Skeletal muscle cell (primary cell): ENCODE results near the gene TMEM131L.
"Not testable (repeated sequence)": the region's sequence is repeated elsewhere in the genome, so short reads cannot be mapped to it uniquely, and the experiment has no call there.

Experiments
- DNase-seq: peaks from one replicate; pipeline ENCODE4 v3.0.0-alpha.2; 2010; ENCODE audit warnings: low read depth
- H3K4me3 ChIP-seq: 2 replicates; pipeline ENCODE4 v1.5.1; 2011; ENCODE audit warnings: low read depth, mild to moderate bottlenecking, control low read depth, low read length, moderate library complexity

Gene TMEM131L

GRCh38 chr4:153589703-153590595, 123.8 kb downstream of the TMEM131L start:
- no peak for DNase-seq
- H3K4me3 ChIP-seq: no peak overlapping the region

DNA sequence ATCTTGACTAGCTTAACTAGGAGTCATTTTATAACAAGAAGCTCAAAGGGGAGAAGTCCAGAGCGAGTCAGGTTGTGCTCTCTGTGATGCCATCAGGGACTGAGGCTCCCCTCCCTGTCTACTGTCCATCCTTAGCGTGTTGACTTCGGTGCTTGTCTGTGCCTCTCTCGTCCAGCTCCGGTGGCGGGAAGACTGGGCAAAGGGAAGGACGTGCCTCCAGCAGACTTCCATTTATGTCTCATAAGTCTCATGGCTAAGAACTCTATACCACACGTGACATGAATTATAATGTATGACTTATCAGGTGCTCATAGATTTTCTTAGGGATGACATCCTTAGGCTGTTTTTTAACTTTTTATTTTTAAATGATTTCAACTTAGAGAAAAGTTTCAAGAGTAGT, 125.3 kb downstream of the TMEM131L start:
- H3K4me3 ChIP-seq: no peak overlapping the region
- DNase-seq: no peak

GRCh38 chr4:153592064-153592463, 125.9 kb downstream of the TMEM131L start:
- H3K4me3 ChIP-seq: no peak overlapping the region
- DNase-seq: no peak

GRCh38 chr4:153593161-153593560, 127.0 kb downstream of the TMEM131L start:
- no peak for DNase-seq
- H3K4me3 ChIP-seq: no peak overlapping the region

GRCh38 chr4:153594210-153594609, 128.1 kb downstream of the TMEM131L start:
- no peak for DNase-seq

GRCh38 chr4:153595894-153596601, 129.9 kb downstream of the TMEM131L start:
- DNase-seq: no peak
- H3K4me3 ChIP-seq: no peak overlapping the region

More at GRCh38 chr4:153594210-153594609, 128.1 kb downstream of the TMEM131L start:
- H3K4me3 ChIP-seq: no peak overlapping the region

DNA sequence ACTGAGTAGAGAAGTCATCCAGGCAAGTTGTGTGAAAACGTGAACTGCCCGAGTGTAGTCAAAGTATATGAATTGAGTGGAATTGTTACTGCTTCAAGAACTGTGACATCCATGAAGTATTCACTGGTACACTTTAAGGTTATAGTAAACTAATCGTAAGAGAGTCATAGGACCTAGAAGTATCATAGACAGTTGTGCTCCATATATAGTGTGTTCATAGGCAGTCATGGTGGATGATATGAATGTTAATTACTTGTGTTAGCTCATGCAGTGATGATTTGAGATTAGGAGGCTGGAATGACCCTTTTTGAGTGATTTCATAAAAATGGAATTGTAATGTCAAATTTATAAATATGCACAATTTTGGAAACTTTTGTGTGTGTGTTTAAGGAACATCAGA, 136.6 kb downstream of the TMEM131L start:
- H3K4me3 ChIP-seq: no peak overlapping the region
- no peak for DNase-seq

GRCh38 chr4:153603258-153603657, 137.1 kb downstream of the TMEM131L start:
- H3K4me3 ChIP-seq: no peak overlapping the region
- no peak for DNase-seq

- no peak for DNase-seq
- H3K4me3 ChIP-seq: no peak overlapping the region
Measured at GRCh38 chr4:153603835-153604234, 137.7 kb downstream of the TMEM131L start.

- DNase-seq, H3K4me3 ChIP-seq: not testable (repeated sequence)
Measured at GRCh38 chr4:153609070-153609469, 142.9 kb downstream of the TMEM131L start.

- no peak overlapping the region for H3K4me3 ChIP-seq
- no peak for DNase-seq
Measured at GRCh38 chr4:153610623-153611376, 144.6 kb downstream of the TMEM131L start.

DNA sequence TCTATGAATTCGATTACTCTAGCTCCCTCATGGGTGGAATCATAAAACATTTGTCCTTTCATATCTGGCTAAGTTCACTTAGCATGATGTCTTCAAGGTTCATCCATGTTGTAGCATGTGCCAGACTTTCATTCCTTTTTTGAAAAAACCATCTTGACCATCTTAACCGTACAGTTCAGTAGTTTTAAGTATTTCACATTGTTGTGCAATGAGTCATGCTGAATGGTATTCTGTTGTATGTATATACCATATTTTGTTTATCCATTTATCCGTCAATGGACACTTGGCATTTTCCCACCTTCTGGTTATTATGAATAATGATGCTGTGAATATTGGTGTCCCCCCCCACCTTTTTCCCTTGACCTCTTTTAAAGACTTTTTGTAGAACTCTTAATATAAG, 145.5 kb downstream of the TMEM131L start:
- H3K4me3 ChIP-seq: no peak overlapping the region
- DNase-seq: peak; percentile 12

GRCh38 chr4:153612878-153613277, 146.7 kb downstream of the TMEM131L start:
- no peak for DNase-seq
- no peak overlapping the region for H3K4me3 ChIP-seq

DNA sequence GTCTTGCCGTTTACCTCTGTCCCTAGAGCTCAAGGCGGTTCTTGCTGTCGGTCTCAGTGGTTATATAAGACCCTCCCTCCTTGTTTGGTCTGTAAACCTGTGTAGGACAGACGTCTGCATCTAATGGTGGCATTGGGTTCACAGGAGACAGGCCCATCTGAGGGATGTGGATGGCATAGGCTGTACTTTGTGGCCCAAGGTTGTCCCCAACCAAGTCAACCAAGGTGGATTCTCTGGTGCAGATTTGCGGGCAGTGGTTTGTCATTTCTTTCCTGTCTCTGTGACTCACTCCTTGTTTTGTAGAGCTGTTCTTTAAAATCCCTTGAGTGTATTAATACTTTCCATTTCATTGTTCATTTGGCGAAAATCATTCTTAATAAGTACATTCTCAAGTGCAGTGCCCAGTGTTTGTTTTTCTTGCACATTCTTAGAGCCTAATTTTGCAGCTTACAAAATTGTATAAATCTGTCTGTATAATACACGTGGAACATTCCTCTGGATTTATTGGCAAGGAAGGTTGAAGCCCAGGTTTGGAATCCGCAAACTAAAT, 149.9 kb downstream of the TMEM131L start:
- no peak overlapping the region for H3K4me3 ChIP-seq
- no peak for DNase-seq

- no peak overlapping the region for H3K4me3 ChIP-seq
- DNase-seq: no peak
Measured at GRCh38 chr4:153618833-153619232, 152.7 kb downstream of the TMEM131L start.

- DNase-seq: no peak
- no peak overlapping the region for H3K4me3 ChIP-seq
Measured at GRCh38 chr4:153619811-153620210, 153.7 kb downstream of the TMEM131L start.

DNA sequence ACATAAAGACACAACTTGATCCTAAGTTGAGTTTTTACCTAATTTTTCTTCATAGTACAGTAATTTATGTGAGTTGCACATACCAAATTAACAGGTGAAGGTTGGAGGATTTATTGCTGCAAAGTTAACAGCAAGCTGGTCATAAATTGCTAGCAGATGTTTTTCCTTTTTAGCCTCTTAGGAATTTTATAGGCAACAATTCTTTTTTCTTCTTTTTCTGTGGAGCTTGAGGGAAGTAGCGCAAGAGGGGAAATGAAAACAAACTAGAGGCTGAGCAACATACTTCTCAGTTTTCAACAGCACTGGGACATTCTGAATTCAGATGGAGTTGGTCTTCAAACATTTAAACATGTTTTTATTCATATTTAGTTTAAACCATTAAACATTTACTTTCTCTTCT, 154.2 kb downstream of the TMEM131L start:
- DNase-seq: no peak
- no peak overlapping the region for H3K4me3 ChIP-seq

DNA sequence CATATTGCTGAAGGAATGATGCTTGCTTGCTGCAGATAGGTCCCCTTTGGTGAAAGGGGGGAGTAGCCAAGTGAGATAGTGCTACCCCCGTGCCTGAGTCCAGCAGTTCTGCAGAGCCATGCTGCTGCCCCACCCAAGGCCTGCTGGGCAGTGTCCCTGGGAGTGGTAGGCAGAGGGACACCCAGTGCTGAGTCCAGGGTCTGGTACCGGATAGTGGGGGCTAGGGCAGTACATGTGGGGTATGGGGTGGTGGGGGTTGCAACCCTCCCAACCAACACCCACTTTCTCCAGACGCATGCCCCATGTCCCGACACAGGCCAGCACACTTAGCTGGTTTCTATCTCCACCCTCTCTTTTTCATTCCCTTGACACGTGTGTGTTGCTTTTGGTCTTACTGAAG, 155.9 kb downstream of the TMEM131L start:
- H3K4me3 ChIP-seq: no peak overlapping the region
- DNase-seq: no peak

DNA sequence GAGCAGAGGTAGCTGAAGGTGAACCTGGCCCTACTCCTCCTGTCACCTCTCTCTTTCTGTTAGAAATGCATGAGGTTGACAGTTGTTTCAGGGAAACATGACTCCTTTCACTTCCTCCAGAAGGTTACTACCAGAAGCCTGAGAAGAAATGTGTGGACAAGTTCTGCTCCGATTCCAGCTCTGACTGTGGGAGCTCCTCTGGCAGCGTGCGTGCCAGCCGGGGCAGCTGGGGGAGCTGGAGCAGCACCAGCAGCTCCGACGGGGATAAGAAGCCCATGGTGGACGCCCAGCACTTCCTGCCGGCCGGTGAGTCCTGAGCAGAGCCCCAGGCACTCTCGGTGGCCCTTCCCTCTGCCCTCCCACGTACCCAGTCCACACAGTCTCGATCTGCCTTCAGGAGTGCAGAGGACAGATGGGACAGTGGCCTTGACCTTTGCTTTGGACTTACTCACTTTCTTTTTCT, 156.6 kb downstream of the TMEM131L start:
- H3K4me3 ChIP-seq: no peak overlapping the region
- no peak for DNase-seq

DNA sequence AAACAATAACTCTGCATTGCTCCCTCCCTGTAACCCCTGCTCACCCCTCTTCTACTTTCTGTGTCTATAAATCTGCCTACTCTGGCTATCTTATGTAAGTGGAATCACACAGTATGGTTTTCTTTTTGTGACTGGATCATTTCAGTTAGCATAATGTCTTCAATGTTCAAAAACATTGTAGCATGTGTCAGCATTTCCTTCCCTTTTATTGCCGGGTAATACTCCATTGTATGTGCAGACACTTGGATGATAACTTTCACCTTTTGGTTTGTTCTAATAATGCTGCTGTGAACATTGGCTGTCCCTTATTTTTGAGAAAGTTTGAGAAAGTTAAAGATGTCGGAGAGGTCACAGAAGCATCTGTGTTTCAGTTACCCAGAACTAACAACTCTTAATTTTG, 157.3 kb downstream of the TMEM131L start:
- no peak overlapping the region for H3K4me3 ChIP-seq
- DNase-seq: no peak
